ENCODE measurements around the gene HSPA8. TPM values are rescaled to one million over a fixed set of nuclear protein-coding genes. Genes with fewer than 3 reads are reported as not detected.
"Not testable (repeated sequence)": the region's sequence is repeated elsewhere in the genome, so short reads cannot be mapped to it uniquely, and the experiment has no call there.

HSPA8 gene
- total RNA-seq, 2 donors from 2014 or later: 565 to 901 TPM

DNA sequence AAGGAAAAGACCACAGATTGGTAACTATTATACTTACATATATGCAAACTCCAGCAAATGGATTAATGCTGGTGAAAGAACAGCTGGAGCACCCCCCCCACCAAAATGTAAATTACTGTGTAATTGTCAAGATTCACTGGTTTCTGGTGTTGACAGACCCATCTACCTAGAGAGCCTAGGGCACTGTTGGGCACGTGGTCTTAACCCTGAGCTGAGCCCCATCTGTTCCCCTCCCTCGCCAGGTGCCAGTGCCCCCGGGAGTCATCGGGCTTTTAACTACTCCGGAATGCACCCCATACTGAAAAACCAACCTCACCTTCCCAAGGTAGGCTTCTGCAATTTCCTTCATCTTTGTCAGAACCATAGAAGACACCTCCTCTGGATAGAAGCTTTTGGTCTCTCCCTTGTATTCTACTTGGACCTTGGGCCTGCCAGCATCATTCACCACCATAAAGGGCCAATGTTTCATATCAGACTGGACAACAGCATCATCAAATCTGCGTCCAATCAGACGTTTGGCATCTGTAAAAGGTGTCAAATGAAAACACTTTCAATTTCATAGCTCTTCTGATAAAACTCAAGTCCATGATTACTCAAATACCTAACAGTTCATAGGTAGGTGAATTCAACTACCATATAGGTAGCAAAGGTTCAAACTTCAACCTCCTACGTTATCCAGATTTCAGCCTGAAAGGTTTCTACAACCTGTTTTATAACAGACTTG lies 1.5 kb downstream of the HSPA8 start:
- Histone ChIP-seq H3K9ac (ENCODE audit: low read depth in 2 of 2, low read length in 2 of 2) (peak overlapping the region; percentile 45 to 95), H3K9me3 (no peaks in the 10 kb centered on the region), H3K27me3 (no peaks in the 10 kb centered on the region), H3K4me3 (peak overlapping the region; percentile 73), H3K4me1 (peaks cover 13% of the 10 kb centered on the region), H3K36me3 (peaks cover 16% of the 10 kb centered on the region), H3K27ac (peak overlapping the region; percentile 100)
- intact Hi-C loops (cut with DNase I): no loop called here
- no peak for DNase-seq
- TF ChIP-seq, protein P1, sequence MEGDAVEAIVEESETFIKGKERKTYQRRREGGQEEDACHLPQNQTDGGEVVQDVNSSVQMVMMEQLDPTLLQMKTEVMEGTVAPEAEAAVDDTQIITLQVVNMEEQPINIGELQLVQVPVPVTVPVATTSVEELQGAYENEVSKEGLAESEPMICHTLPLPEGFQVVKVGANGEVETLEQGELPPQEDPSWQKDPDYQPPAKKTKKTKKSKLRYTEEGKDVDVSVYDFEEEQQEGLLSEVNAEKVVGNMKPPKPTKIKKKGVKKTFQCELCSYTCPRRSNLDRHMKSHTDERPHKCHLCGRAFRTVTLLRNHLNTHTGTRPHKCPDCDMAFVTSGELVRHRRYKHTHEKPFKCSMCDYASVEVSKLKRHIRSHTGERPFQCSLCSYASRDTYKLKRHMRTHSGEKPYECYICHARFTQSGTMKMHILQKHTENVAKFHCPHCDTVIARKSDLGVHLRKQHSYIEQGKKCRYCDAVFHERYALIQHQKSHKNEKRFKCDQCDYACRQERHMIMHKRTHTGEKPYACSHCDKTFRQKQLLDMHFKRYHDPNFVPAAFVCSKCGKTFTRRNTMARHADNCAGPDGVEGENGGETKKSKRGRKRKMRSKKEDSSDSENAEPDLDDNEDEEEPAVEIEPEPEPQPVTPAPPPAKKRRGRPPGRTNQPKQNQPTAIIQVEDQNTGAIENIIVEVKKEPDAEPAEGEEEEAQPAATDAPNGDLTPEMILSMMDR (IDR thresholded peaks at IDR 0.05): no peak

- H3K9ac ChIP-seq (ENCODE audit: low read depth in 2 of 2, low read length in 2 of 2): peak overlapping the region in 1 of 2 donors; percentile 51
- H3K4me3 ChIP-seq: peak overlapping the region; percentile 73
- not testable (repeated sequence) for H3K27ac ChIP-seq, H3K27me3 ChIP-seq, DNase-seq, H3K9me3 ChIP-seq
- peaks cover 13% of the 10 kb centered on the region for H3K4me1 ChIP-seq
- intact Hi-C loops (cut with DNase I): loop anchor here (10.0 kb wide), 1 partner anchor 174 kb away; the partner anchor contains the start of gene JHY
- peaks cover 16% of the 10 kb centered on the region for H3K36me3 ChIP-seq
Measured at GRCh38 chr11:123059041-123059920, 2.7 kb downstream of the HSPA8 start.

DNA sequence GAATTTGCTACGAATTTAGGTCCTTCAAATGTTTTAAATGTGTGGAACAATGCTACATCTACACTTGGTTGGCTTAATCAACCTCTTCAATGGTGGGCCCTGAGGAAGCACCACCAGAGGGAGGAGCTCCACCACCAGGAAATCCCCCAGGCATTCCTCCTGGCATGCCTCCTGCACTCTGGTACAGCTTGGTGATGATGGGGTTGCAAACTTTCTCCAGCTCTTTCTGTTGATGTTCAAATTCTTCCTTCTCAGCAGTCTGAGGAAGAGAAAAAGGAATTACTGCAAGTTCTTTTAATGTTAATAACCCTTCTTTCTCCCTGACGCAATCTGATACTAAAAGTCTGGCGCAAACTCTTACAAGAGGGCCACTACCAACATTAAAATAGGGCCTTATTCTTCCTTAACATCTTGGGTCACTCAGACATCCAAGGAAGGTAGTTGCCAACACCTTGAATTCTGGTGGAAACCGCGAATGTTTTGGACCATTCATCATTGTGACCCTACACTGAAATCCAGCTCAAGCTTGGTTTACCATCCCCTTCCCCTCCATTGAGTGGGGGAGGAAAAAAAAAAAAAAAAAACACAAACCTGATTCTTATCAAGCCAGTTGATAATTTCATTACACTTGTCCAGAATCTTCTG lies 4.2 kb downstream of the HSPA8 start:
- peaks cover 16% of the 10 kb centered on the region for H3K36me3 ChIP-seq

DNA sequence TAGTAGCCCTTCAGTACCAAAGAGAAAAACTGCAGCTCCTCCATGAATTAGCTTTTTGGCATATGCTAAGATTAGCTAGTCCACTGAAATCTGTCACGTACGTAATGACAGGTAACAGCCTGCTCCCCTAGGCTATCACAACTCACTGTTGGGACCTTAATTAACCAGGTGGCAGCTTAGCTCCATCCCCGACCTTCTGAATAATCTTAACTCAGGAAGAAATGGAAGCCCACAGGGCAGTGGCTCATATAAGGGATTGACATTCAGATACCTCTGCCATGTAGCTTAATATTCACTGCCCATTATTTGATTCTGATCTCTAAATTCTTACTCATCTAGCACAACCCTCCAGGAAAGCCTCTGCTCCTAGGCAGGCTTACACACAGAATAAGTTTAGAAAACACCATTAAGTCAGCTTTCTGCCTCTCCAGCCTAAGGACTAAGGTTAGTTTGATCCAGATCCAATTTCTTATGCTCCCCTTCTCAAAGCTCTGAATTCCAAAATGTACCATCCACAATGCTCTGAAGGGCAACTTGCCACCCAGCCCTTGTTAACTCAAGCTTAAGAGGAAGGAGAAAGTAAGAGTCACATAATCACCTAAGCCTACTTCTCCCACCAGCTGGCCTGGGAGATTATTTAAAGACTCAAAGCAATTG lies 5.0 kb downstream of the HSPA8 start:
- Histone ChIP-seq H3K9me3 (no peaks in the 10 kb centered on the region), H3K4me3 (no peak overlapping the region), H3K4me1 (peaks cover 13% of the 10 kb centered on the region), H3K36me3 (peaks cover 16% of the 10 kb centered on the region), H3K27me3 (no peaks in the 10 kb centered on the region), H3K27ac (no peak overlapping the region), H3K9ac (ENCODE audit: low read depth in 2 of 2, low read length in 2 of 2) (no peak overlapping the region)
- no peak for DNase-seq
- TF ChIP-seq, protein P1 (IDR thresholded peaks at IDR 0.05): no peak
- intact Hi-C loops (cut with DNase I): loop anchor here (10.0 kb wide), 1 partner anchor 172 kb away; the partner anchor contains the start of gene JHY

More for the DNA sequence above, 4.2 kb downstream of the HSPA8 start:
- intact Hi-C loops (cut with DNase I): loop anchor here (10.0 kb wide), 1 partner anchor 173 kb away; the partner anchor contains the start of gene JHY
- Histone ChIP-seq H3K9ac (ENCODE audit: low read depth in 2 of 2, low read length in 2 of 2) (no peak overlapping the region), H3K27ac (no peak overlapping the region), H3K9me3 (no peaks in the 10 kb centered on the region), H3K27me3 (no peaks in the 10 kb centered on the region), H3K4me3 (no peak overlapping the region), H3K4me1 (peaks cover 13% of the 10 kb centered on the region)
- DNase-seq: no peak
- TF ChIP-seq, protein P1 (IDR thresholded peaks at IDR 0.05): no peak

DNA sequence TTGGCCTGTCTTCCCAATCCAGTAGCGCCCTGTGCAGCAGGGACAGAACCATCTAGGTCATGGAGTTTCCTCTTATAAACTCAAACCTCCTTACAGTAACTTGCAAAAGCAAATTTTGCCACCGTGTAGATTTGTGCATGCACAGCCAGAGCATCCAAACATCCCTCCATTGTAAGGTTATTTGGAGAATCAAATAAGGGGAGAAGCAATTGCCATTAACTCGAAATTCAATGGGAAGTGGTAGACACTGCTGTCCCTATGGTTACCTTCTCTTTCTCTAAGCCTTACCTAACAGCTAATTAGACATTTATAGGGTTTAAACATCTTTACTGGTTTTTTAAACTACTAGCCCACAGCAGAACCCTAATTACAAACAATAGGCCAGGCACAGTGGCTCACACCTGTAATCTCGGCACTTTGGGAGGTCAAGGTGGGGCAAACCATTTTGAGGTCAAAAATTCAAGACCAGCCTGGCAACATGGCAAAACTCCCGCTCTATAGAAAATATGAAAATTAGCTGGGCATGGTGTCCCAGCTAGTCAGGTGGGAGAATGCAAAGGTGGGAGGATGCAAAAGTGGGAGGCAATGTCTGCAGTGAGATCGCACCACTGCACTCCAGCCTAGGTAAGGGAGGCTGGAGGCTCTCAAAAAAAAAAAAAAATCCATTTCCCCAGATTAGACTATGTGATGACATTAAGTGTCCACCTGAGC lies 6.6 kb downstream of the HSPA8 start:
- TF ChIP-seq, protein P1 (IDR thresholded peaks at IDR 0.05): no peak
- Histone ChIP-seq H3K27ac (no peak overlapping the region), H3K27me3 (no peaks in the 10 kb centered on the region), H3K9ac (ENCODE audit: low read depth in 2 of 2, low read length in 2 of 2) (no peak overlapping the region), H3K9me3 (no peaks in the 10 kb centered on the region), H3K4me1 (peaks cover 13% of the 10 kb centered on the region), H3K4me3 (no peak overlapping the region), H3K36me3 (peaks cover 16% of the 10 kb centered on the region)
- DNase-seq: no peak
- intact Hi-C loops (cut with DNase I): loop anchor here (10.0 kb wide), 1 partner anchor 171 kb away; the partner anchor contains the start of gene JHY

Measured in colonic mucosa (tissue), 4 donors.